HL-60 (cell line): ENCODE results near the gene RBM33.

Experiments used
- DNase-seq, 2 experiments: peaks; one replicate each; pipeline ENCODE4 v3.0.0-alpha.2; 2010 to 2020; ENCODE audit warnings: low read depth in 1 of 2, low spot score in 1 of 2
- H3K27ac ChIP-seq: fragments of 250-450 bp; sonication (Bioruptor Pico); replicated peaks from 2 replicates; pipeline ENCODE4 v1.5.1; 2020; ENCODE audit warnings: mild to moderate bottlenecking, moderate library complexity
- H3K27me3 ChIP-seq: fragments of 250-450 bp; sonication (Bioruptor Pico); 2 replicates; pipeline ENCODE4 v1.5.1; 2021; ENCODE audit warnings: mild to moderate bottlenecking, moderate library complexity; ENCODE audit not compliant: insufficient read depth, poor library complexity, severe bottlenecking
- H3K4me3 ChIP-seq: replicated peaks from 2 replicates; pipeline ENCODE4 v1.5.1; 2011; ENCODE audit warnings: mild to moderate bottlenecking, control low read depth, low read length; ENCODE audit not compliant: insufficient read depth
- GABPA ChIP-seq: IDR thresholded peaks from 2 replicates; pipeline ENCODE4 v1.6.1; 2012; ENCODE audit warnings: low read depth
- POLR2AphosphoS5 ChIP-seq: IDR thresholded peaks from 2 replicates; pipeline ENCODE4 v1.6.1; 2012; ENCODE audit warnings: low read depth
- SPI1 ChIP-seq: IDR thresholded peaks from 2 replicates; pipeline ENCODE4 v1.6.1; 2012; ENCODE audit warnings: low read depth, mild to moderate bottlenecking, borderline replicate concordance
- TF ChIP-seq, protein P1 (sequence below): IDR thresholded peaks from 2 replicates; pipeline ENCODE4 v1.6.1; 2012; ENCODE audit warnings: low read depth; ENCODE audit not compliant: insufficient replicate concordance
- TF ChIP-seq, protein P2 (sequence below): IDR thresholded peaks from one replicate; pipeline ENCODE4 v1.5.1; 2011; ENCODE audit warnings: low read length, control low read depth, inconsistent platforms; ENCODE audit not compliant: insufficient read depth

RBM33 gene

DNA sequence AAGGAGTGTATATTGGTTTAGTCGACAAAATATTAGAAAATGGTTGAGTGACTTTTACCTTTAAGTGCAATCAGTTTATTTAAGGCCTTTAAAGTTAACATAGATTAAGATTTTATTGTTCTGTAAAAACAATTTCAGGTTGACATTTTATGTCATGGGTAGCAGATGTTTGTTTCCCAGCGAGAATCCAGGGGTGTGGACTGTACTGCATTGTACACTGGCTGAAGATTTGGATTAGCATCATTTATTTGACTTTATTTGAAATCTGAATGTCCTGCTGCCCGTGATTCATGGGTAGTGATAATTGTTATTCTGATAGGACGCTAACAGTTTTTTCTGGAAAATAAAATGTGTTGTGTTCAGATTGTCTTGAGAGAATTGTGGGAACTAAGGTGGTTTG, 39.3 kb downstream of the RBM33 start:
- Histone ChIP-seq H3K27me3 (no peaks in the 10 kb centered on the region), H3K4me3 (no peak overlapping the region), H3K27ac (no peak overlapping the region)
- DNase-seq: no peak
- TF ChIP-seq, protein P1, sequence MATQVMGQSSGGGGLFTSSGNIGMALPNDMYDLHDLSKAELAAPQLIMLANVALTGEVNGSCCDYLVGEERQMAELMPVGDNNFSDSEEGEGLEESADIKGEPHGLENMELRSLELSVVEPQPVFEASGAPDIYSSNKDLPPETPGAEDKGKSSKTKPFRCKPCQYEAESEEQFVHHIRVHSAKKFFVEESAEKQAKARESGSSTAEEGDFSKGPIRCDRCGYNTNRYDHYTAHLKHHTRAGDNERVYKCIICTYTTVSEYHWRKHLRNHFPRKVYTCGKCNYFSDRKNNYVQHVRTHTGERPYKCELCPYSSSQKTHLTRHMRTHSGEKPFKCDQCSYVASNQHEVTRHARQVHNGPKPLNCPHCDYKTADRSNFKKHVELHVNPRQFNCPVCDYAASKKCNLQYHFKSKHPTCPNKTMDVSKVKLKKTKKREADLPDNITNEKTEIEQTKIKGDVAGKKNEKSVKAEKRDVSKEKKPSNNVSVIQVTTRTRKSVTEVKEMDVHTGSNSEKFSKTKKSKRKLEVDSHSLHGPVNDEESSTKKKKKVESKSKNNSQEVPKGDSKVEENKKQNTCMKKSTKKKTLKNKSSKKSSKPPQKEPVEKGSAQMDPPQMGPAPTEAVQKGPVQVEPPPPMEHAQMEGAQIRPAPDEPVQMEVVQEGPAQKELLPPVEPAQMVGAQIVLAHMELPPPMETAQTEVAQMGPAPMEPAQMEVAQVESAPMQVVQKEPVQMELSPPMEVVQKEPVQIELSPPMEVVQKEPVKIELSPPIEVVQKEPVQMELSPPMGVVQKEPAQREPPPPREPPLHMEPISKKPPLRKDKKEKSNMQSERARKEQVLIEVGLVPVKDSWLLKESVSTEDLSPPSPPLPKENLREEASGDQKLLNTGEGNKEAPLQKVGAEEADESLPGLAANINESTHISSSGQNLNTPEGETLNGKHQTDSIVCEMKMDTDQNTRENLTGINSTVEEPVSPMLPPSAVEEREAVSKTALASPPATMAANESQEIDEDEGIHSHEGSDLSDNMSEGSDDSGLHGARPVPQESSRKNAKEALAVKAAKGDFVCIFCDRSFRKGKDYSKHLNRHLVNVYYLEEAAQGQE: no peak
- TF ChIP-seq, protein P2, sequence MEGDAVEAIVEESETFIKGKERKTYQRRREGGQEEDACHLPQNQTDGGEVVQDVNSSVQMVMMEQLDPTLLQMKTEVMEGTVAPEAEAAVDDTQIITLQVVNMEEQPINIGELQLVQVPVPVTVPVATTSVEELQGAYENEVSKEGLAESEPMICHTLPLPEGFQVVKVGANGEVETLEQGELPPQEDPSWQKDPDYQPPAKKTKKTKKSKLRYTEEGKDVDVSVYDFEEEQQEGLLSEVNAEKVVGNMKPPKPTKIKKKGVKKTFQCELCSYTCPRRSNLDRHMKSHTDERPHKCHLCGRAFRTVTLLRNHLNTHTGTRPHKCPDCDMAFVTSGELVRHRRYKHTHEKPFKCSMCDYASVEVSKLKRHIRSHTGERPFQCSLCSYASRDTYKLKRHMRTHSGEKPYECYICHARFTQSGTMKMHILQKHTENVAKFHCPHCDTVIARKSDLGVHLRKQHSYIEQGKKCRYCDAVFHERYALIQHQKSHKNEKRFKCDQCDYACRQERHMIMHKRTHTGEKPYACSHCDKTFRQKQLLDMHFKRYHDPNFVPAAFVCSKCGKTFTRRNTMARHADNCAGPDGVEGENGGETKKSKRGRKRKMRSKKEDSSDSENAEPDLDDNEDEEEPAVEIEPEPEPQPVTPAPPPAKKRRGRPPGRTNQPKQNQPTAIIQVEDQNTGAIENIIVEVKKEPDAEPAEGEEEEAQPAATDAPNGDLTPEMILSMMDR: no peak
- TF ChIP-seq POLR2AphosphoS5 (no peak), GABPA (no peak), SPI1 (no peak)

DNA sequence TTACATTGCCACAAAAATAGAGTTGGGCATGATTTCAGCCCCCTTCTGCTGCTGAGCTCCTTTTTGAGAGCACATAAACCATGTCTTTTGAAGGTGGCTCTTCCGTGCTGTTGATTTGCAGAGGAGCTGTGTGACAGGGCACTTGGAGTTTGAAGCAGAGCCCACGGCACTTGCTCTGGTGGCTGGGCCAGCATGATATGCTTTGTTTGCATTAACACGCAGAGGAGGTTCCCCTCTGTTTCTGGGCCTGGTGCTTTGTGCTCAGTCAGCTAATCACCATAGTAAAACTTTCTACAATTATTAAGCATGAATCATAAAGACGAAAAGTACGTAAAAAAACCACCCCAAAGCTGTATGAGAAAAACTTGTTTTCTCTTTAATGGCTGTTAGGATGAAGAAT, 40.1 kb downstream of the RBM33 start:
- Histone ChIP-seq H3K27ac (no peak overlapping the region), H3K27me3 (no peaks in the 10 kb centered on the region), H3K4me3 (no peak overlapping the region)
- no peak for TF ChIP-seq SPI1
- TF ChIP-seq, protein P2: no peak
- no peak for TF ChIP-seq POLR2AphosphoS5
- TF ChIP-seq GABPA: no peak
- TF ChIP-seq, protein P1: no peak
- no peak for DNase-seq

DNA sequence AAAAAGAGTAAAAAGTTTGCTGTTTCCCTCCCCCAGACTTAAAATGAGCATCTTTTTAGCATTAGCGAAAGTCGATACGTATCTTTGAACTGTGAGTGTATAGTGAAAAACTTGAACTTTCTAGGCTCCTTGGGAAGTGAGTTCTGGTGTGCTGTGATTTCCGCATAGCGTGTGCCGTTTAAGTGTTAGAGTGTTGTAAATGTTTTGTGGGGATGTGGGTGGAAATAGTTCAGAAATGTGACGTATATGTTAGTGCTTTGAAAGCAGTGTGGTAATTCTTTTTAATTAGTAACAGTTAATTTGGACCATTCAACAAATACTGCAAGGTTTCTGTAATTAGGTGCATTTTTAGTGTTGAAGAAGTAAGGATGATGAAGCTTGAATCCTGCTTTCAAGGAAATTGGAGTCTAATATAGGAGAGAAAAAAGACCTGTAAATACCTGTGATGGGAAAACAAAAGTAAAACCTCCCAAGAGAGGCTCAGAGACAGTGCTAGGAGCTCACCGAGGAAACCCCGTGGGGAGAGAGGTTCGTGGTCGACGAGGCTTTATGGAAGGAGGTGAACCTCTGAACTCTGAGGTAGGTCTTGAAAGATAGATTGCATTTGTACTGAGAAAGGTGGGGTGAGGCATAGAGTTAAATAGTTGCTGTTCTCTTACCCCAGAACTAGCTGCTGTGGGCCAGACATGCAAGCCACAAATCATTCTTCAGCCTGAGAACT, 40.8 kb downstream of the RBM33 start:
- H3K27me3 ChIP-seq: no peaks in the 10 kb centered on the region
- no peak for DNase-seq
- TF ChIP-seq POLR2AphosphoS5 (no peak), SPI1 (no peak), GABPA (no peak)
- TF ChIP-seq, protein P2: no peak
- TF ChIP-seq, protein P1: no peak
- no peak overlapping the region for H3K4me3 ChIP-seq
- no peak overlapping the region for H3K27ac ChIP-seq
